Effector memory CD4-positive, alpha-beta T cell (primary cell): ENCODE measurements around the gene TMEM243.

Experiments used
- DNase-seq, 3 donors: peaks; one replicate each; pipeline ENCODE4 v3.0.0-alpha.2; 2020
- H3K27ac ChIP-seq: 2 replicates; pipeline ENCODE4 v1.7.0; 2013; ENCODE audit warnings: mild to moderate bottlenecking, low read length, moderate library complexity; ENCODE audit not compliant: insufficient read depth, poor library complexity, severe bottlenecking
- H3K27me3 ChIP-seq: replicated peaks from 2 replicates; pipeline ENCODE4 v1.7.0; 2013; ENCODE audit warnings: mild to moderate bottlenecking, low read length; ENCODE audit not compliant: insufficient read depth, control insufficient read depth, poor library complexity, severe bottlenecking
- H3K36me3 ChIP-seq: 2 replicates; pipeline ENCODE4 v1.7.0; 2013; ENCODE audit warnings: mild to moderate bottlenecking, low read length, moderate library complexity; ENCODE audit not compliant: control insufficient read depth, insufficient read depth
- H3K4me1 ChIP-seq: 2 replicates; pipeline ENCODE4 v1.7.0; 2013; ENCODE audit warnings: low read length, mild to moderate bottlenecking; ENCODE audit not compliant: control insufficient read depth, insufficient read depth, poor library complexity, severe bottlenecking
- H3K4me3 ChIP-seq: 2 replicates; pipeline ENCODE4 v1.7.0; 2013; ENCODE audit warnings: low read length, low read depth, mild to moderate bottlenecking; ENCODE audit not compliant: insufficient read depth, poor library complexity, severe bottlenecking
- H3K9me3 ChIP-seq: 2 replicates; pipeline ENCODE4 v1.7.0; 2013; ENCODE audit warnings: mild to moderate bottlenecking, low read length, moderate library complexity; ENCODE audit not compliant: control insufficient read depth

TMEM243 gene

GRCh38 chr7:87199700-87200450 lies 19.7 kb downstream of the TMEM243 start:
- H3K27me3 ChIP-seq: no peaks in the 10 kb centered on the region
- peaks cover 23% of the 10 kb centered on the region for H3K36me3 ChIP-seq
- no peak overlapping the region for H3K4me3 ChIP-seq
- H3K4me1 ChIP-seq: no peaks in the 10 kb centered on the region
- H3K9me3 ChIP-seq: peaks cover 3% of the 10 kb centered on the region
- H3K27ac ChIP-seq: no peak overlapping the region
- DNase-seq: no peak

DNA sequence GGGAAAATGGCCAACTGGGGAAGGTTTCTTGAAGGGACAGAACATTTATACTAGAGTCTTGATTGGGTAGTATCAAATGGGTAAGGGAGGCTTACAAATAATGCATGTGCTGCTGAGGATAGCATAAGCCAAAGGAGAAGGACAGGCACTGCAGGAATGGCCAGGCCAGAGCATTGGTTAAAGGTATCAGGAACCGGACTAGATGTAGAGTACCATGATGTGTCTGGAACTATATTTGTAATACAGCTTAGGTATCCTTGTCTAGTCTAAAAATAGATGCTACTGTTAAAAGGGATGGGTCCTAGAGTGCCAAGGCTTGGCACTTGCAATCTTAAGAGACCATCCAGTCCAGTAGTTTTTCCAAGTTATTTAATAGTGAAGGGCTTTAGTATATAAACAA lies 20.3 kb downstream of the TMEM243 start:
- Histone ChIP-seq H3K4me3 (no peak overlapping the region), H3K36me3 (peaks cover 29% of the 10 kb centered on the region), H3K27ac (no peak overlapping the region), H3K9me3 (no peaks in the 10 kb centered on the region), H3K27me3 (no peaks in the 10 kb centered on the region), H3K4me1 (no peaks in the 10 kb centered on the region)
- DNase-seq: no peak

DNA sequence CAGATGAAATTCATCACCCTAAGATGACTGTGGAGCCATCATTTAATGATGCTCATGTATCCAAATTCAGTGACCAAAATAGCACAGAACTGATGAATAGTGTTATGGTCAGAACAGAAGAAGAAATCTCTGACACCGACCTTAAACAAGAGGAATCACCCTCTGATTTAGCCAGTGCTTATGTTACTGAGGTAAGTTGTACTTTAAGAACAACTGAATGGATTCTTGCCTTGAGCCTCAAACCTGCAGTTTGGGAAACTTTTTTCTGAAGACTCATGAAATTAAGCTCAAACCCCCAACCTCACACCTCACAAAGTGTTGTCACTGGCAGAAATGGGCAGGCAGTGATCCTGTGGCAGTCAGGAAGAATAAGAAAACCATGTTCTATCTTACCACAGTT lies 25.6 kb downstream of the TMEM243 start:
- Histone ChIP-seq H3K36me3 (peaks cover 79% of the 10 kb centered on the region), H3K9me3 (no peaks in the 10 kb centered on the region), H3K4me3 (no peak overlapping the region), H3K27me3 (no peaks in the 10 kb centered on the region), H3K4me1 (no peaks in the 10 kb centered on the region), H3K27ac (no peak overlapping the region)
- DNase-seq: no peak

DNA sequence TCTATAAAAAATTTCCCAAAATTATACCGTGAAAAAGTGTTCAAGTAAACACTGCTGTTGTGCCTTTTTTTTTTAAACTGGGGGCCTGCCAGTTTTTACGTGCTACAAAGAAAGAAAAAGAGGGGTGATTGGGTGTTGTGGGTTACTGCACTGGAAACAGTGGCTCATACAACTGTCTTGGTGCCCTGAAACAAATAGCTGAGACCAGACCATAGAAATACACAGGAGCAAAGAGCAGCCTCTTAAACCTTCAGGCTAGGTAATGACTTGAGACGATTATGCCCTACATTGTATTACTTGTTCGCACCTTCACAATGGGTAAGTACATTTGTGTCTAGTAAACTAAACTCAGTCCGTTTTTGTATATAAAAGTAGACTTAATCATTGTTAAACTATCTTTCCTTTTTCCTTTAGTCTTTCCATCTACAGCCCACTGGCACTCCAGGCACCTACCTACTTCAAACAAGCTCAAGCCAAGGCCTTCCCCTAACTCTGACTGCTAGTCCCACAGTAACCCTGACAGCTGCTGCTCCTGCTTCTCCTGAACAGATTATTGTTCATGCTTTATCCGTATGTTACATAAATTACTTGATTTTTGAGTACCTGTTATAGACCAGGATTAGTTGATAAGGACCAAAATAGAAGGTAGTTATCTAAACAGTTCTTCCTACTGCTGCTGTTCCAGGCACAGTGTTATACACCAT lies 26.6 kb downstream of the TMEM243 start:
- no peaks in the 10 kb centered on the region for H3K9me3 ChIP-seq
- peaks cover 80% of the 10 kb centered on the region for H3K36me3 ChIP-seq
- DNase-seq: no peak
- no peaks in the 10 kb centered on the region for H3K4me1 ChIP-seq
- no peak overlapping the region for H3K4me3 ChIP-seq
- H3K27ac ChIP-seq: no peak overlapping the region
- H3K27me3 ChIP-seq: no peaks in the 10 kb centered on the region

GRCh38 chr7:87190783-87191182 lies 28.7 kb downstream of the TMEM243 start:
- H3K36me3 ChIP-seq: peaks cover 83% of the 10 kb centered on the region
- H3K27me3 ChIP-seq: no peaks in the 10 kb centered on the region
- no peak overlapping the region for H3K27ac ChIP-seq
- DNase-seq: no peak
- H3K9me3 ChIP-seq: no peaks in the 10 kb centered on the region
- no peaks in the 10 kb centered on the region for H3K4me1 ChIP-seq
- H3K4me3 ChIP-seq: no peak overlapping the region

GRCh38 chr7:87188930-87189329 lies 30.6 kb downstream of the TMEM243 start:
- H3K9me3 ChIP-seq: no peaks in the 10 kb centered on the region
- no peaks in the 10 kb centered on the region for H3K27me3 ChIP-seq
- H3K27ac ChIP-seq: no peak overlapping the region
- H3K36me3 ChIP-seq: peaks cover 84% of the 10 kb centered on the region
- DNase-seq: no peak
- no peak overlapping the region for H3K4me3 ChIP-seq
- H3K4me1 ChIP-seq: no peaks in the 10 kb centered on the region

DNA sequence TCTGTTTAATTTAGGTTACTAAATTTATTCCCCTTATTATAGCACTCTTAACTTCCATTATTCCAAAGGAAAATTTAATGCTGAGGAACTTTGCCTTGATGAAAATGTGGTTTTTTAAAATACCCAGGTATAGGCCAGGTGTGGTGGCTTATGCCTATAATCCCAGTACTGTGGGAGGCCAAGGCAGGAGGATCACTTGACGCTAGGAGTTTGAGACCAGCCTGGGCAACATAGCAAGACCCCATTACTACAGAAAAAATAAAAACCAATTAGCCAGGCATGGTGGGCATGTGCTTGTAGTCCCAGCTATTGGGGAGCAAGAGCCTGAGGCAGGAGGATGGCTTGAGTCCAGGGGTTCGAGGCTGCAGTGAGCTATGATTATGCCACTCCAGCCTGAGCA lies 32.4 kb downstream of the TMEM243 start:
- Histone ChIP-seq H3K27me3 (no peaks in the 10 kb centered on the region), H3K27ac (no peak overlapping the region), H3K4me3 (no peak overlapping the region), H3K4me1 (no peaks in the 10 kb centered on the region), H3K9me3 (no peaks in the 10 kb centered on the region), H3K36me3 (peaks cover 83% of the 10 kb centered on the region)
- DNase-seq: no peak

GRCh38 chr7:87179180-87179579 lies 40.4 kb downstream of the TMEM243 start:
- Histone ChIP-seq H3K4me3 (no peak overlapping the region), H3K27ac (no peak overlapping the region), H3K27me3 (no peaks in the 10 kb centered on the region), H3K4me1 (no peaks in the 10 kb centered on the region), H3K9me3 (no peaks in the 10 kb centered on the region), H3K36me3 (peaks cover 40% of the 10 kb centered on the region)
- no peak for DNase-seq

- H3K27ac ChIP-seq: no peak overlapping the region
- DNase-seq: no peak
- no peaks in the 10 kb centered on the region for H3K4me1 ChIP-seq
- H3K27me3 ChIP-seq: no peaks in the 10 kb centered on the region
- no peak overlapping the region for H3K4me3 ChIP-seq
- peaks cover 36% of the 10 kb centered on the region for H3K36me3 ChIP-seq
- no peaks in the 10 kb centered on the region for H3K9me3 ChIP-seq
These were observed 41.2 kb downstream of the TMEM243 start for GRCh38 chr7:87178320-87178719.

DNA sequence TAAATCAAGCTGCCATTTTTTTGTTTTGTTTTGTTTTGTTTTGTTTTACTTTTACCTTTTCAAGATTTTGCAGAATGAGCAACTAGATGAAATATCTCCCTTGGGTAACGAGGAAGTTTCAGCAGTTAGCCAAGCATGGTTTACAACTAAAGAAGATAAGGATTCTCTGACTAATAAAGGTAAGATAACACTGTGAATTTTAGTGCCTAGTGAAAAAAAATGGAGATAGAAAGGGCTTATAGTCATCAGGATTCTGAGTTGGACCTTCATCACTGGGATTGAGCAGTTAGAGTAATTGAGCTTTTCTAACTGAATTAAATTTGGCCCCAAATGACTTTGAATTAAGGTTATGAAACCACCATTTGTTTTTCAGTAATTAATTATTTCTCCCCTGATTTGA lies 46.1 kb downstream of the TMEM243 start:
- H3K4me1 ChIP-seq: no peaks in the 10 kb centered on the region
- no peak for DNase-seq
- H3K4me3 ChIP-seq: no peak overlapping the region
- no peaks in the 10 kb centered on the region for H3K9me3 ChIP-seq
- H3K27me3 ChIP-seq: no peaks in the 10 kb centered on the region
- H3K36me3 ChIP-seq: peaks cover 57% of the 10 kb centered on the region
- no peak overlapping the region for H3K27ac ChIP-seq
